Right lobe of liver (tissue), 6 donors: Measurements from ENCODE around the gene CCR3. TPM values are rescaled to one million over a fixed set of nuclear protein-coding genes. Genes with fewer than 3 reads are reported as not detected.

Experiments
- ATAC-seq, 4 donors: fragments of 200-7000 bp; cut with Tn5 transposase; one replicate each; pipeline ENCODE4 v1.9.1; 2020; ENCODE audit warnings: mild to moderate bottlenecking in 4 of 4, moderate library complexity in 4 of 4
- DNase-seq, 3 donors: peaks; one replicate each; pipeline ENCODE4 v3.0.0-alpha.2; 2020
- H3K27ac ChIP-seq, 3 donors: fragments of 200-600 bp; one replicate each; pipeline ENCODE4 v1.8.0; 2022
- H3K27me3 ChIP-seq, 2 donors: fragments of 200-600 bp; one replicate each; pipeline ENCODE4 v1.8.0; 2022
- H3K36me3 ChIP-seq, 4 donors: fragments of 200-600 bp; sonication (generic) in 1 of 4; one replicate each; pipeline versions ENCODE4 v1.5.1 to v1.8.0; 2017 to 2022; ENCODE audit warnings: control low read depth in 1 of 4
- H3K4me1 ChIP-seq, 4 donors: fragments of 200-600 bp; sonication (generic) in 1 of 4; one replicate each; pipeline versions ENCODE4 v1.5.1 to v1.8.0; 2017 to 2022; ENCODE audit warnings: control low read depth in 1 of 4
- H3K4me3 ChIP-seq, 3 donors: fragments of 200-600 bp; one replicate each; pipeline ENCODE4 v1.8.0; 2022
- H3K9me3 ChIP-seq, 4 donors: fragments of 200-600 bp; sonication (generic) in 1 of 4; one replicate each; pipeline versions ENCODE4 v1.5.1 to v1.8.0; 2017 to 2022; ENCODE audit warnings: control low read depth in 1 of 4
- POLR2A ChIP-seq: fragments of 450-650 bp; IDR thresholded peaks from one replicate; pipeline ENCODE4 v1.6.1; 2017; ENCODE audit warnings: antibody characterized with exemption, mild to moderate bottlenecking
- WGBS: methylation state at CpG from one replicate; pipeline ENCODE4 v1.1.6; 2018; ENCODE audit warnings: low coverage, low lambda C conversion rate; ENCODE audit not compliant: insufficient coverage; ENCODE audit errors: missing lambda C conversion rate; 5-methylcytosine and 5-hydroxymethylcytosine counted together
- intact Hi-C, 2 donors: fragments of 100-400 bp; cut with DNase I; formaldehyde crosslinking; loops; one replicate each; pipeline versions ENCODE4 v1.11.2 to v1.14.1; 2022
- long read RNA-seq: library from polyadenylated mRNA; unstranded; transcript quantifications from one replicate; pipeline ENCODE4 v2.0.0, GENCODE V29; 2019
- total RNA-seq, 6 experiments: library from RNA; depleted of rRNA in 2 of 6; stranded (reverse); fragments of >200 nt in 2 of 6; fragmentation: NEBNext Ultra II Directional in 3 of 6; extraction: Animal tissue kit (Norgen Biotek cat#: 25700) in 3 of 6; gene quantifications; one replicate each; pipeline versions ENCODE4 v1.1.0 to v1.2.4, GENCODE V29; 2016 to 2023
- TF ChIP-seq, protein P1 (sequence below), 4 donors: fragments of 200-600 bp in 3 of 4; fragments of 450-650 bp in 1 of 4; IDR thresholded peaks; one replicate each; pipeline versions ENCODE4 v1.5.1 to v1.8.0; 2016 to 2022; ENCODE audit warnings: antibody characterized with exemption in 4 of 4, mild to moderate bottlenecking in 2 of 4
- donor health status: DM: no; HTN: yes; CAD: no.
- donor health status: DM: no; HTN: no; CAD: no.
- donor health status: DM: no; HTN: no; CAD: no.
- donor health status: DM: no; HTN: yes; CAD: no.
- donor health status: DM: no; HTN: yes; CAD: no.

Gene CCR3
- under 1 TPM in 1 of 6 experiments, not detected in 5; 0.27 TPM for total RNA-seq
- long read RNA-seq: 0 reads

DNA sequence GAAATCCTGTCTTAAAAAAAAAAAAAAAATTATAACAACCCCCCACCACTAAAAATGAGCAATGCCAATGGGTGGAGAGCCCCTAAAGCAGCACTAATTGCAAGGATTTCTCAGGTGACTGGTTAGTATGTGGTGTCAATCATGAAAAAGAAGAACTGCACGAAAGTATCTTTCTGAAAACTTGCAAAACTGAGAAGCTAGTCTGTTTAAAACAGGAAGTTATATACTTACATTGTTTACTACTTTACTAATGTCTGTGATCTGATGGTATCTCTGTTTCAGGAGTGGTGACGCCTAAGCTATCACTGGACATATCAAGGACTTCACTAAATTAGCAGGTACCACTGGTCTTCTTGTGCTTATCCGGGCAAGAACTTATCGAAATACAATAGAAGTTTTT, at the start of gene CCR3:
Gene CCR3, plus strand, starts transcription at position 341 of the 400 bp plus-strand sequence. CDS start 22,699 bp downstream, outside the sequence.
- DNase-seq (no peak), ATAC-seq (peak in 1 of 4 donors; percentile 26)
- H3K27me3 ChIP-seq: no peaks in the 10 kb centered on the region
- H3K36me3 ChIP-seq: no peaks in the 10 kb centered on the region
- intact Hi-C loops: no loop called here
- WGBS: 42% methylated on average over 4 of the region's 4 CpGs
- TF ChIP-seq, protein P1, sequence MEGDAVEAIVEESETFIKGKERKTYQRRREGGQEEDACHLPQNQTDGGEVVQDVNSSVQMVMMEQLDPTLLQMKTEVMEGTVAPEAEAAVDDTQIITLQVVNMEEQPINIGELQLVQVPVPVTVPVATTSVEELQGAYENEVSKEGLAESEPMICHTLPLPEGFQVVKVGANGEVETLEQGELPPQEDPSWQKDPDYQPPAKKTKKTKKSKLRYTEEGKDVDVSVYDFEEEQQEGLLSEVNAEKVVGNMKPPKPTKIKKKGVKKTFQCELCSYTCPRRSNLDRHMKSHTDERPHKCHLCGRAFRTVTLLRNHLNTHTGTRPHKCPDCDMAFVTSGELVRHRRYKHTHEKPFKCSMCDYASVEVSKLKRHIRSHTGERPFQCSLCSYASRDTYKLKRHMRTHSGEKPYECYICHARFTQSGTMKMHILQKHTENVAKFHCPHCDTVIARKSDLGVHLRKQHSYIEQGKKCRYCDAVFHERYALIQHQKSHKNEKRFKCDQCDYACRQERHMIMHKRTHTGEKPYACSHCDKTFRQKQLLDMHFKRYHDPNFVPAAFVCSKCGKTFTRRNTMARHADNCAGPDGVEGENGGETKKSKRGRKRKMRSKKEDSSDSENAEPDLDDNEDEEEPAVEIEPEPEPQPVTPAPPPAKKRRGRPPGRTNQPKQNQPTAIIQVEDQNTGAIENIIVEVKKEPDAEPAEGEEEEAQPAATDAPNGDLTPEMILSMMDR (IDR thresholded peaks at IDR 0.05): no peak
- TF ChIP-seq POLR2A: no peak
- H3K4me3 ChIP-seq: no peak within 1 kb of the TSS
- no peaks in the 10 kb centered on the region for H3K4me1 ChIP-seq
- no peak within 1 kb of the TSS for H3K27ac ChIP-seq
- H3K9me3 ChIP-seq: no peaks in the 10 kb centered on the region

DNA sequence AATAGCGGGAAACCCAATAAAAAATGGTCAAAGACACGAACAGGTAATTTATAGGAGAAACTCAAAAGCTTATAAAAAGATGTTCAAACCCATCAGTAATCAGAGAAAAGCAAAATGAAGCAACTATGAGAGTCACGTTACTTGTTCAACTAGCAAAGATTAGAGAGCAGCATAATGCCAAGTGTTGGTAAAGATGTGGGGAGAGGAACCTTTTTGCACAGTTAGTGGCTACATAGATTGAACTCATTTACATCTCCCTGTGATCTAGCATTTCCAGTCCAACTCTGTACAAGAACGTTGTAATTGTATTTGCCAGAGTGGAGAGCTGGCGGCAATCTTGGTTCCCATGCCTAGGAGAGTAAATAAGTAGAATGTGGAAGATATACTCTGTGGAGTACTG, 49.3 kb upstream of the CCR3 start:
- intact Hi-C loops: no loop called here

DNA sequence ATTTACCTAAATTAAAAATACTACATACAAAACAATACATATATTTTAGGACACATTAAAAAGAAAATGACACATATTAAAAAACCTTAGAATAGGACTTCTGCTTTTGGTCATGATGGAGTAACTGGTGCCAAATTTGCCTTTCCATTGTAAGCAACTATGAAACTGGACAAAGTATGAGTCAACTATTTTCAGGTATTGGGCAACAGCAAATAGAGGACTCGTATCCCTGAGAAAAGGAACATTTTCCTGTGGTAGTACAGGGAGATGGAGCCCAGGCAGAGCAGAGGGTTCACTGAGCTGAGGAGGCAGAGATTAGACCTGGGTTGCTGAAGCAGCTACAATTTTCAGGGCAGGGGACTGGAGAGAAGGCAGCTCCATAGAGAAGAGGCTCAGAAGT, 48.8 kb upstream of the CCR3 start:
- no peaks in the 10 kb centered on the region for H3K36me3 ChIP-seq
- no peak for DNase-seq
- H3K9me3 ChIP-seq: no peaks in the 10 kb centered on the region
- peak in 2 of 4 donors; percentile 43 to 72 for ATAC-seq
- H3K4me1 ChIP-seq: no peaks in the 10 kb centered on the region
- no peak overlapping the region for H3K4me3 ChIP-seq
- H3K27ac ChIP-seq: no peak overlapping the region
- WGBS: 0% methylated on average over 1 of the region's 1 CpG
- intact Hi-C loops: no loop called here
- TF ChIP-seq POLR2A: no peak
- TF ChIP-seq, protein P1 (IDR thresholded peaks at IDR 0.05): no peak
- H3K27me3 ChIP-seq: no peaks in the 10 kb centered on the region

More for the DNA sequence above, 49.3 kb upstream of the CCR3 start:
- WGBS: 68% methylated on average over 5 of the region's 5 CpGs
- TF ChIP-seq, protein P1 (IDR thresholded peaks at IDR 0.05): no peak
- no peak for TF ChIP-seq POLR2A
- DNase-seq (no peak), ATAC-seq (no peak)
- H3K4me3 ChIP-seq: no peak overlapping the region
- no peaks in the 10 kb centered on the region for H3K9me3 ChIP-seq
- H3K4me1 ChIP-seq: no peaks in the 10 kb centered on the region
- no peaks in the 10 kb centered on the region for H3K27me3 ChIP-seq
- H3K27ac ChIP-seq: no peak overlapping the region
- H3K36me3 ChIP-seq: no peaks in the 10 kb centered on the region

DNA sequence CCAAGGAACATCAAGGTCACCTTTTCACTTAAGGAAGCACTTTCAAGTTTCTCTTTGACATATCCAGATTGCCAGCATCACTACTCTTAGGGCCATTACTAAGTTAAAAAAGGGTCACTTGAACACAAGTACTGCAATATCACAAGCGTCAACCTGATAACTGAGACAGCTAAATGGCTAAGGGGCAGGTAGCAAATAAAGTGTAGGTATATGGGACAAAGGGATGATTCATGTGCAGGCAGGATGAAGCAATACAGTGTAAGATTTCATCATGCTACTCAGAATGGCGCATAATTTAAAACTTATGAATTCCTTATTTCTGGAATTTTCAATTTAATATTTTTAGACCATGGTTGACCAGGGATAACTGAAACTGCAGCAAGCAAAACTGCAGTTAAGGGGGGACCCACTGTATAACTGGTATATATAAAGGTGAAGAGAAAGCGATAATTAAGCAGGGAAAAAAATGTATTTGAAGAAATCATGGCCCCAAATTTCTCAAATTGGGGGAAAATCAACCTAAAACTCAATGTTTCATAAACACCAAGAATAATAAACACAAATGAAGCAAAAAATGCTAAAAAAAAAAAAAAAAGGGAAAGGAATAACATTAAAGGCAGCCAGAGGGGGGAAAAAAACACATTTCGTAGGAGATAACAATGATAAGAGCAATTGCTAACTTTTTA, 47.2 kb upstream of the CCR3 start:
- TF ChIP-seq, protein P1 (IDR thresholded peaks at IDR 0.05): no peak
- no peak for TF ChIP-seq POLR2A
- Histone ChIP-seq H3K9me3 (no peaks in the 10 kb centered on the region), H3K27me3 (no peaks in the 10 kb centered on the region), H3K4me3 (no peak overlapping the region), H3K27ac (no peak overlapping the region), H3K36me3 (no peaks in the 10 kb centered on the region), H3K4me1 (no peaks in the 10 kb centered on the region)
- DNase-seq: no peak
- 61% methylated on average over 4 of the region's 4 CpGs for WGBS
- ATAC-seq: no peak
- intact Hi-C loops: no loop called here
